ENCODE results near the gene NFYC.

- TF ChIP-seq CTCF (IDR thresholded peaks at IDR 0.05): no peak
- TF ChIP-seq CHD2 (IDR thresholded peaks at IDR 0.05; ENCODE audit: low read length, partially characterized antibody): no peak
- no peak for TF ChIP-seq REST (IDR thresholded peaks at IDR 0.05; ENCODE audit: low read depth, low read length)
- TF ChIP-seq POLR2AphosphoS5 (IDR thresholded peaks at IDR 0.05; ENCODE audit: low read depth, low read length): no peak
- no peak for TF ChIP-seq ZBTB33 (IDR thresholded peaks at IDR 0.05; ENCODE audit: borderline replicate concordance, low read depth)
- no peak for TF ChIP-seq NRF1 (IDR thresholded peaks at IDR 0.05; ENCODE audit: low read depth, low read length)
- no peak for TF ChIP-seq RFX5 (IDR thresholded peaks at IDR 0.05; ENCODE audit: low read length)
- no peak for TF ChIP-seq EP300 (IDR thresholded peaks at IDR 0.05; ENCODE audit: borderline replicate concordance in 1 of 2, low read depth in 1 of 2, low read length in 1 of 2)
- no peak for TF ChIP-seq MAX (IDR thresholded peaks at IDR 0.05; ENCODE audit: low read depth)
- TF ChIP-seq SIN3A (IDR thresholded peaks at IDR 0.05; ENCODE audit: borderline replicate concordance, low read depth, low read length): no peak
- no peak for TF ChIP-seq YY1 (IDR thresholded peaks at IDR 0.05; ENCODE audit: low read depth)
- no peak for TF ChIP-seq RAD21 (IDR thresholded peaks at IDR 0.05; ENCODE audit: low read length)
- no peak for TF ChIP-seq RXRA (IDR thresholded peaks at IDR 0.05; ENCODE audit: borderline replicate concordance, low read depth)
Observed at GRCh38 chr1:40777224-40777970, 85.9 kb downstream of the NFYC start.

All from SK-N-SH (cell line).